ENCODE data around the gene LEPR. TPM values are rescaled to one million over a fixed set of nuclear protein-coding genes. Genes with fewer than 3 reads are reported as not detected.
"Not testable (repeated sequence)": the region's sequence is repeated elsewhere in the genome, so short reads cannot be mapped to it uniquely, and the experiment has no call there.

LEPR gene
- polyA plus RNA-seq, 1 donor (not counting 4 experiments of a cell fraction or from before 2014, with no cell fraction given), result 5.5 TPM

DNA sequence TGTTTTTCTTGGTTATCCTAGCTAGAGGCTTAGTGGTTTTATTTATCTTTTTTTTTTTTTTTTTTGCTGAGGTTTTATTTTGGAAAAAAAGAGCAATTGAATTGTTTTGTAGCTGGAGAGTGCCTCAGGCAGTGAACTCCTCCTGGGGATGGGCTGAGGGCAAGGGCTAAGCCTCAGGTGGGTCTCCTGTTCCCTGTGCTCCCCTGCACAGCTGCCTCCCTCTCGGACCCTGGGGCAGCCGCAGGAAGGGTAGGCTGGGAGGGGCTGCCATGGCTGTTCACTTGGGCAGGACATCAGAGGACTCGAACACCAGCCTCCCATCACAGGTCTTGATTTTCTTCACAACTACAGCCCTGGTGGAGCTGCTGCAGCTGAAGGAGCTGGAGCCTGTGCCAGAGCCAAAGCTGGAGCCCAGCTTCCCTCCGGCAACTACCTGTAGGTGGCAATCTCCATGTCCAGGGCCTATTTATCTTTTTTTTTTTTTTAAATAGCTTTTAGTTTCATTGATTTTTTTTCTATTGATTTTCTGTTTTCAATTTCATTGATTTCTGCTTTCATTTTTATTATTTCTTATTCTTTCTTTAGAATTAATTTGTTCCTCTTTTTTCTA lies 28.9 kb downstream of the LEPR start:
- Histone ChIP-seq H3K4me3 (ENCODE audit: control insufficient read depth in 2 of 3, extremely low read depth in 1 of 3, insufficient read depth in 2 of 3, low read depth in 1 of 3, low read length in 3 of 3) (no peak overlapping the region), H3K9me1 (ENCODE audit: control insufficient read depth, extremely low read depth, insufficient read depth, low read length) (no peaks in the 10 kb centered on the region), H2AFZ (ENCODE audit: control insufficient read depth, low read length) (no peak overlapping the region), H3K27me3 (ENCODE audit: control insufficient read depth, extremely low read depth, insufficient read depth, low read length) (no peaks in the 10 kb centered on the region), H3K9me3 (ENCODE audit: control insufficient read depth, low read depth, low read length) (no peaks in the 10 kb centered on the region), H3K4me1 (ENCODE audit: control insufficient read depth, extremely low read depth, insufficient read depth, low read length) (no peaks in the 10 kb centered on the region), H4K20me1 (ENCODE audit: control insufficient read depth, extremely low read depth, insufficient read depth, low read length) (no peaks in the 10 kb centered on the region), H3K27ac (ENCODE audit: control insufficient read depth, insufficient read depth, low read length) (no peak overlapping the region), H3K4me2 (ENCODE audit: control insufficient read depth, extremely low read depth, insufficient read depth, low read depth, low read length) (no peak overlapping the region), H3K36me3 (ENCODE audit: control insufficient read depth in 2 of 2, extremely low read depth in 1 of 2, insufficient read depth in 2 of 2, low read length in 2 of 2) (no peaks in the 10 kb centered on the region), H3K9ac (ENCODE audit: control insufficient read depth, extremely low read depth, insufficient read depth, low read length) (no peak overlapping the region), H3K79me2 (ENCODE audit: control insufficient read depth, insufficient read depth, low read length) (no peaks in the 10 kb centered on the region)
- FAIRE-seq (no peak), DNase-seq (ENCODE audit: low read depth, low spot score) (no peak)
- TF ChIP-seq EZH2 (IDR thresholded peaks at IDR 0.05; ENCODE audit: low read length), result no peak
- TF ChIP-seq, protein P1, sequence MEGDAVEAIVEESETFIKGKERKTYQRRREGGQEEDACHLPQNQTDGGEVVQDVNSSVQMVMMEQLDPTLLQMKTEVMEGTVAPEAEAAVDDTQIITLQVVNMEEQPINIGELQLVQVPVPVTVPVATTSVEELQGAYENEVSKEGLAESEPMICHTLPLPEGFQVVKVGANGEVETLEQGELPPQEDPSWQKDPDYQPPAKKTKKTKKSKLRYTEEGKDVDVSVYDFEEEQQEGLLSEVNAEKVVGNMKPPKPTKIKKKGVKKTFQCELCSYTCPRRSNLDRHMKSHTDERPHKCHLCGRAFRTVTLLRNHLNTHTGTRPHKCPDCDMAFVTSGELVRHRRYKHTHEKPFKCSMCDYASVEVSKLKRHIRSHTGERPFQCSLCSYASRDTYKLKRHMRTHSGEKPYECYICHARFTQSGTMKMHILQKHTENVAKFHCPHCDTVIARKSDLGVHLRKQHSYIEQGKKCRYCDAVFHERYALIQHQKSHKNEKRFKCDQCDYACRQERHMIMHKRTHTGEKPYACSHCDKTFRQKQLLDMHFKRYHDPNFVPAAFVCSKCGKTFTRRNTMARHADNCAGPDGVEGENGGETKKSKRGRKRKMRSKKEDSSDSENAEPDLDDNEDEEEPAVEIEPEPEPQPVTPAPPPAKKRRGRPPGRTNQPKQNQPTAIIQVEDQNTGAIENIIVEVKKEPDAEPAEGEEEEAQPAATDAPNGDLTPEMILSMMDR (optimal IDR thresholded peaks at IDR 0.05 in 1 of 3, IDR thresholded peaks at IDR 0.05 in 1 of 3, conservative IDR thresholded peaks at IDR 0.05 in 1 of 3; ENCODE audit: extremely low read depth in 1 of 3, insufficient read depth in 2 of 3, low read length in 3 of 3), result peak in 1 of 3 experiments; percentile 20
- dilution Hi-C loops (cut with MboI; ENCODE audit: extremely low pct_ligation_motif_present, low sequenced_read_pairs), result no loop called here

DNA sequence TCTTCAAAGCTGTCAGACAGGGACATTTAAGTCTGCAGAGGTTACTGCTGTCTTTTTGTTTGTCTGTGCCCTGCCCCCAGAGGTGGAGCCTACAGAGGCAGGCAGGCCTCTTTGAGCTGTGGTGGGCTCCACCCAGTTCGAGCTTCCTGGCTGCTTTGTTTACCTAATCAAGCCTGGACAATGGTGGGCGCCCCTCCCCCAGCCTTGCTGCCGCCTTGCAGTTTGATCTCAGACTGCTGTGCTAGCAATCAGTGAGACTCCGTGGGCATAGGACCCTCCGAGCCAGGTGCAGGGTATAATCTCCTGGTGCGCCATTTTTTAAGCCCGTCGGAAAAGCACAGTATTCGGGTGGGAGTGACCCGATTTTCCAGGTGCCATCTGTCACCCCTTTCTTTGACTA lies 35.2 kb downstream of the LEPR start:
- dilution Hi-C loops (cut with MboI; ENCODE audit: extremely low pct_ligation_motif_present, low sequenced_read_pairs); FAIRE-seq; H3K27ac ChIP-seq (ENCODE audit: control insufficient read depth, insufficient read depth, low read length); H3K9ac ChIP-seq (ENCODE audit: control insufficient read depth, extremely low read depth, insufficient read depth, low read length); H3K4me3 ChIP-seq (ENCODE audit: control insufficient read depth in 2 of 3, extremely low read depth in 1 of 3, insufficient read depth in 2 of 3, low read depth in 1 of 3, low read length in 3 of 3); H3K4me1 ChIP-seq (ENCODE audit: control insufficient read depth, extremely low read depth, insufficient read depth, low read length); H3K27me3 ChIP-seq (ENCODE audit: control insufficient read depth, extremely low read depth, insufficient read depth, low read length); H2AFZ ChIP-seq (ENCODE audit: control insufficient read depth, low read length); H3K9me3 ChIP-seq (ENCODE audit: control insufficient read depth, low read depth, low read length); H4K20me1 ChIP-seq (ENCODE audit: control insufficient read depth, extremely low read depth, insufficient read depth, low read length); DNase-seq (ENCODE audit: low read depth, low spot score); H3K4me2 ChIP-seq (ENCODE audit: control insufficient read depth, extremely low read depth, insufficient read depth, low read depth, low read length); H3K79me2 ChIP-seq (ENCODE audit: control insufficient read depth, insufficient read depth, low read length); H3K9me1 ChIP-seq (ENCODE audit: control insufficient read depth, extremely low read depth, insufficient read depth, low read length); H3K36me3 ChIP-seq (ENCODE audit: control insufficient read depth in 2 of 2, extremely low read depth in 1 of 2, insufficient read depth in 2 of 2, low read length in 2 of 2): not testable (repeated sequence)

DNA sequence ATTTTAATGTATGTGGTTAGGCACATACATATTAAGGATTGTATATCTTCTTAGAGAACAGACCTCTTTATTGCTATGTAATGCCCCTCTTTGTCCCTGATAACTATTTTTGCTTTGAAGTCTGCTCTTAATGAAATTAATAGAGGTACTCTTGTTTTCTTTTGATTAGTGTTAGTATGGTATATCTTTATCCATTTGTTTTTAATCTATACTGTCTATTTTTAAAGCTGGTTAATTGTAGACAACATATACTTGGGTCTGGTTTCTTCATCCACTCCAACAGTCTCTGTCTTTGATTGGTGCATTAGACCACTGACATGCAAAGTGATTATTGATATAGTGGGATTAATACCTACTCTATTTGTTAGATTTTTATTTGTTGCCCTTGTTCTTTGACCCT lies 36.0 kb downstream of the LEPR start:
- H2AFZ ChIP-seq (ENCODE audit: control insufficient read depth, low read length), result no peak overlapping the region
- H3K36me3 ChIP-seq (ENCODE audit: control insufficient read depth in 2 of 2, extremely low read depth in 1 of 2, insufficient read depth in 2 of 2, low read length in 2 of 2), result no peaks in the 10 kb centered on the region
- no peaks in the 10 kb centered on the region for H3K9me3 ChIP-seq (ENCODE audit: control insufficient read depth, low read depth, low read length)
- TF ChIP-seq, protein P1 (optimal IDR thresholded peaks at IDR 0.05 in 1 of 3, IDR thresholded peaks at IDR 0.05 in 1 of 3, conservative IDR thresholded peaks at IDR 0.05 in 1 of 3; ENCODE audit: extremely low read depth in 1 of 3, insufficient read depth in 2 of 3, low read length in 3 of 3), result no peak
- TF ChIP-seq EZH2 (IDR thresholded peaks at IDR 0.05; ENCODE audit: low read length), result no peak
- H3K4me2 ChIP-seq (ENCODE audit: control insufficient read depth, extremely low read depth, insufficient read depth, low read depth, low read length), result no peak overlapping the region
- H3K9me1 ChIP-seq (ENCODE audit: control insufficient read depth, extremely low read depth, insufficient read depth, low read length), result no peaks in the 10 kb centered on the region
- FAIRE-seq (no peak), DNase-seq (ENCODE audit: low read depth, low spot score) (no peak)
- dilution Hi-C loops (cut with MboI; ENCODE audit: extremely low pct_ligation_motif_present, low sequenced_read_pairs), result no loop called here
- no peaks in the 10 kb centered on the region for H4K20me1 ChIP-seq (ENCODE audit: control insufficient read depth, extremely low read depth, insufficient read depth, low read length)
- H3K27me3 ChIP-seq (ENCODE audit: control insufficient read depth, extremely low read depth, insufficient read depth, low read length), result no peaks in the 10 kb centered on the region
- H3K4me1 ChIP-seq (ENCODE audit: control insufficient read depth, extremely low read depth, insufficient read depth, low read length), result peaks cover 4% of the 10 kb centered on the region
- no peaks in the 10 kb centered on the region for H3K79me2 ChIP-seq (ENCODE audit: control insufficient read depth, insufficient read depth, low read length)
- H3K9ac ChIP-seq (ENCODE audit: control insufficient read depth, extremely low read depth, insufficient read depth, low read length), result no peak overlapping the region
- no peak overlapping the region for H3K27ac ChIP-seq (ENCODE audit: control insufficient read depth, insufficient read depth, low read length)
- no peak overlapping the region for H3K4me3 ChIP-seq (ENCODE audit: control insufficient read depth in 2 of 3, extremely low read depth in 1 of 3, insufficient read depth in 2 of 3, low read depth in 1 of 3, low read length in 3 of 3)

All from keratinocyte (primary cell).